GM12878 (cell line): ENCODE data around the gene LSR.

Experiments
- CHD4 ChIP-seq: fragments of 200-600 bp; sonication (generic); IDR thresholded peaks from 2 replicates; pipeline ENCODE4 v1.6.1; 2016; ENCODE audit warnings: mild to moderate bottlenecking
- EZH2 ChIP-seq: IDR thresholded peaks from 2 replicates; pipeline ENCODE4 v1.6.1; 2012; ENCODE audit warnings: low read depth, mild to moderate bottlenecking, control low read depth, inconsistent platforms, low read length, borderline replicate concordance; ENCODE audit not compliant: control insufficient read depth
- GABPA ChIP-seq: IDR thresholded peaks from 2 replicates; pipeline ENCODE4 v1.6.1; 2014; ENCODE audit warnings: antibody characterized with exemption, low read depth, mild to moderate bottlenecking, inconsistent platforms
- NRF1 ChIP-seq: conservative IDR thresholded peaks from 2 replicates; pipeline ENCODE4 v1.6.1; 2011; ENCODE audit warnings: mild to moderate bottlenecking, low read depth, low read length, improper control_type of control experiment
- POLR2AphosphoS5 ChIP-seq: IDR thresholded peaks from 2 replicates; pipeline ENCODE4 v1.6.1; 2011; ENCODE audit warnings: mild to moderate bottlenecking, low read length, inconsistent platforms
- RAD21 ChIP-seq: IDR thresholded peaks from 2 replicates; pipeline ENCODE4 v1.6.1; 2011; ENCODE audit warnings: mild to moderate bottlenecking, low read depth, low read length, moderate library complexity; ENCODE audit not compliant: insufficient read depth
- RFX5 ChIP-seq: IDR thresholded peaks from 2 replicates; pipeline ENCODE4 v1.6.1; 2011; ENCODE audit warnings: low read depth, low read length, improper control_type of control experiment
- TF ChIP-seq, protein P1 (sequence below): IDR thresholded peaks from 2 replicates; pipeline ENCODE4 v1.6.1; 2012; ENCODE audit warnings: low read depth, low read length, improper control_type of control experiment
- TF ChIP-seq, protein P2 (sequence below), 3 experiments: IDR thresholded peaks in 2 of 3; conservative IDR thresholded peaks in 1 of 3; 2 replicates each; pipeline ENCODE4 v1.5.1; 2011; ENCODE audit warnings: low read depth in 3 of 3, low read length in 3 of 3, mild to moderate bottlenecking in 3 of 3, control low read depth in 2 of 3, moderate library complexity in 2 of 3, inconsistent platforms in 1 of 3, mixed read lengths in 1 of 3; ENCODE audit not compliant: control insufficient read depth in 2 of 3, insufficient read depth in 1 of 3; ENCODE audit errors: extremely low read depth in 1 of 3
- TF ChIP-seq, protein P3 (sequence below): IDR thresholded peaks from 2 replicates; pipeline ENCODE4 v1.6.1; 2012; ENCODE audit warnings: low read depth, low read length, improper control_type of control experiment

DNA sequence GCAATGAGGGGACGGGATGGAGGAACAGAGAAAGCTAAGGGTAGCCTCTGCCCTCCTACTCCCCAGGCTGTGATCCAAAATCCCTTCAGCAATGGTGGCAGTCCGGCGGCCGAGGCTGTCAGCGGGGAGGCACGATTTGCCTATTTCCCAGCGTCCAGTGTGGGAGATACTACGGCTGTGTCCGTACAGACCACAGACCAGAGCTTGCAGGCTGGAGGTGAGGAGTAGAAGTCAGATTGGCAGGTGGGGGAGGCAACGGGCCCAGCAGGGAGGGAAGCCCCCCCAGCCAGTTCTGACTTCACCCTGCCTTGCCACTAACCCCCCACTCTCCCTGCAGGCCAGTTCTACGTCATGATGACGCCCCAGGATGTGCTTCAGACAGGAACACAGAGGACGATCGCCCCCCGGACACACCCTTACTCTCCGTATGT lies 21.6 kb downstream of the LSR start:
- TF ChIP-seq, protein P1, sequence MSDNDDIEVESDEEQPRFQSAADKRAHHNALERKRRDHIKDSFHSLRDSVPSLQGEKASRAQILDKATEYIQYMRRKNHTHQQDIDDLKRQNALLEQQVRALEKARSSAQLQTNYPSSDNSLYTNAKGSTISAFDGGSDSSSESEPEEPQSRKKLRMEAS = no peak
- TF ChIP-seq POLR2AphosphoS5 = no peak
- TF ChIP-seq, protein P2, sequence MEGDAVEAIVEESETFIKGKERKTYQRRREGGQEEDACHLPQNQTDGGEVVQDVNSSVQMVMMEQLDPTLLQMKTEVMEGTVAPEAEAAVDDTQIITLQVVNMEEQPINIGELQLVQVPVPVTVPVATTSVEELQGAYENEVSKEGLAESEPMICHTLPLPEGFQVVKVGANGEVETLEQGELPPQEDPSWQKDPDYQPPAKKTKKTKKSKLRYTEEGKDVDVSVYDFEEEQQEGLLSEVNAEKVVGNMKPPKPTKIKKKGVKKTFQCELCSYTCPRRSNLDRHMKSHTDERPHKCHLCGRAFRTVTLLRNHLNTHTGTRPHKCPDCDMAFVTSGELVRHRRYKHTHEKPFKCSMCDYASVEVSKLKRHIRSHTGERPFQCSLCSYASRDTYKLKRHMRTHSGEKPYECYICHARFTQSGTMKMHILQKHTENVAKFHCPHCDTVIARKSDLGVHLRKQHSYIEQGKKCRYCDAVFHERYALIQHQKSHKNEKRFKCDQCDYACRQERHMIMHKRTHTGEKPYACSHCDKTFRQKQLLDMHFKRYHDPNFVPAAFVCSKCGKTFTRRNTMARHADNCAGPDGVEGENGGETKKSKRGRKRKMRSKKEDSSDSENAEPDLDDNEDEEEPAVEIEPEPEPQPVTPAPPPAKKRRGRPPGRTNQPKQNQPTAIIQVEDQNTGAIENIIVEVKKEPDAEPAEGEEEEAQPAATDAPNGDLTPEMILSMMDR (IDR thresholded peaks at IDR 0.05 in 2 of 3, conservative IDR thresholded peaks at IDR 0.05 in 1 of 3; ENCODE audit: control insufficient read depth in 2 of 3, extremely low read depth in 1 of 3, insufficient read depth in 1 of 3, low read depth in 3 of 3, low read length in 3 of 3) = no peak
- no peak for TF ChIP-seq NRF1
- no peak for TF ChIP-seq CHD4
- TF ChIP-seq, protein P3, sequence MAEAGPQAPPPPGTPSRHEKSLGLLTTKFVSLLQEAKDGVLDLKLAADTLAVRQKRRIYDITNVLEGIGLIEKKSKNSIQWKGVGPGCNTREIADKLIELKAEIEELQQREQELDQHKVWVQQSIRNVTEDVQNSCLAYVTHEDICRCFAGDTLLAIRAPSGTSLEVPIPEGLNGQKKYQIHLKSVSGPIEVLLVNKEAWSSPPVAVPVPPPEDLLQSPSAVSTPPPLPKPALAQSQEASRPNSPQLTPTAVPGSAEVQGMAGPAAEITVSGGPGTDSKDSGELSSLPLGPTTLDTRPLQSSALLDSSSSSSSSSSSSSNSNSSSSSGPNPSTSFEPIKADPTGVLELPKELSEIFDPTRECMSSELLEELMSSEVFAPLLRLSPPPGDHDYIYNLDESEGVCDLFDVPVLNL = no peak
- no peak for TF ChIP-seq RAD21
- TF ChIP-seq EZH2 = no peak
- no peak for TF ChIP-seq RFX5
- no peak for TF ChIP-seq GABPA
